Measurements from ENCODE around the gene KRT78.

GRCh38 chr12:52806821-52807543, 41.8 kb downstream of the KRT78 start:
- TF ChIP-seq, protein P1, sequence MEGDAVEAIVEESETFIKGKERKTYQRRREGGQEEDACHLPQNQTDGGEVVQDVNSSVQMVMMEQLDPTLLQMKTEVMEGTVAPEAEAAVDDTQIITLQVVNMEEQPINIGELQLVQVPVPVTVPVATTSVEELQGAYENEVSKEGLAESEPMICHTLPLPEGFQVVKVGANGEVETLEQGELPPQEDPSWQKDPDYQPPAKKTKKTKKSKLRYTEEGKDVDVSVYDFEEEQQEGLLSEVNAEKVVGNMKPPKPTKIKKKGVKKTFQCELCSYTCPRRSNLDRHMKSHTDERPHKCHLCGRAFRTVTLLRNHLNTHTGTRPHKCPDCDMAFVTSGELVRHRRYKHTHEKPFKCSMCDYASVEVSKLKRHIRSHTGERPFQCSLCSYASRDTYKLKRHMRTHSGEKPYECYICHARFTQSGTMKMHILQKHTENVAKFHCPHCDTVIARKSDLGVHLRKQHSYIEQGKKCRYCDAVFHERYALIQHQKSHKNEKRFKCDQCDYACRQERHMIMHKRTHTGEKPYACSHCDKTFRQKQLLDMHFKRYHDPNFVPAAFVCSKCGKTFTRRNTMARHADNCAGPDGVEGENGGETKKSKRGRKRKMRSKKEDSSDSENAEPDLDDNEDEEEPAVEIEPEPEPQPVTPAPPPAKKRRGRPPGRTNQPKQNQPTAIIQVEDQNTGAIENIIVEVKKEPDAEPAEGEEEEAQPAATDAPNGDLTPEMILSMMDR (conservative IDR thresholded peaks at IDR 0.05; ENCODE audit: low read length): no peak
- TF ChIP-seq EZH2phosphoT487 (IDR thresholded peaks at IDR 0.05; ENCODE audit: borderline replicate concordance, low read depth, low read length): no peak
